T-helper 9 cell (primary cell): Measurements from ENCODE around the gene NES.

Experiments
- DNase-seq: peaks from one replicate; pipeline ENCODE4 v3.0.0-alpha.2; 2020

NES gene

DNA sequence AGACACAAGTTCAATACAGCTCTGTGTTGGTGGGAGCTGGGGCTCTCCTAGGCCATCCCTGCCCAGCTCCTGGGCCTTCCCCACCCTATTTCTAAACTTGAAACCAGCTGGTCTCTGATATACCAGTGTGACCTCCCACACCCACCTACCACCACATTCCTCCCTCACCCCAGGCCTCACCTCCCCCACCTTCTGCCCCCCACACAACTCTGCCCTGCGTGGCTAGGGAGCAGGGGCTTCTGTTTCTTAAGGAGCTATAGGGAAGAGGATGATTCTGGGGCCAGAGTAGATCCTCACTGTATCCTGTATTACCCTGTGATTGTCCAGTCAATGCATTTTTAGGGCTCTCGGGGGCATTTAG lies 16.5 kb downstream of the NES start:
- no peak for DNase-seq

DNA sequence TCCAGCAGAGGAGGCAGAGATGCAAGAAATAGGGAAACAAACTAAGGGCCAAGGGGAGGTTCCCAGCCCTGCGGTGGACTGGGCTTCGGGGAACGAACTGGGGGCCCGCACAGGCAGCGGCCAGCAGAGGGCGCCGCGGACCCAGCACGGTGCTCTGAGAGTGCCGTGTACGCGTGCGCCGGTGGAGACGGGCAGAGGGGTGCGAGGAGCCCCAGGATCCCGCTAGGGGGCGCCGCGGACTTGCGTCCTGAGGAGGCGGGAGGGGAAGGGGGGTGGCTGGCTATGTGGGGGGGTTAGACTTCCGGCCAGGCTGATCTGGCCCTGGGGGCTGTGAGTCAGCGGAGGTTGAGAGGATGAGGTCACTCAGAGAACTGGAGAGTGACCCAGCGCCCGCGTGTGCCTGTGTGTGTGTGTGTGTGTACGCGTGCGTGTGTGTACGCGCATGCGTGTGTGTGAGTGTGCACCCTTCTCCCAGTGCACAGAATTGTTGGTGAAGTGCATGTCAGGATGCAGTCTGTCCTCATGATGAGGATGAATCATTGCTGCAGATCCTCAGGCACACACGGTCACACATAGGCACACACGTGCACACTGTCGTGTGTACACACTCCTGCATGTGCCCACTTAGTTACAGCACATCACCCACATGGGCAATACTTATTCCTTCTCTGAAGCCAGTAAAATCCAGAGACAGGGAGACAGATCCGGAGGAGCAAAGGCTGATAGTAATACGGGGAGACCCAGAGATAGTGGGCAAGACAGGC lies 17.0 kb downstream of the NES start:
- DNase-seq: peak; percentile 89

DNA sequence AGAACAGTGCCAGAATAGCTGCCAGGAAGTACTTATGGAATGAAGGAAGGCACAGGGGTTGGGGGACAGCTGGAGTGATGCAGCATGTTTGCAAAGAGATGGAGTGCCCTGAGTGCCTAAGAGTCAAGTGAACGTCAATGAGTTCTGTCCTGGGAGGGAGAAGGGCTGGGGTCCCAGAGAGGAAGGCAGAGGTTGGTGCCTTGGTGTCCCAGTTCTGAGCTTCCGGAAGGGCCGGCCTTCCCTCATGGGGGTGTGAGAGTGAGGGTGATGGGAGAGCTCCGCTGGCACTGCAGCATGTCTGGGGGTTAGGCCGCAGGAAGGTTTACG lies 17.6 kb downstream of the NES start:
- no peak for DNase-seq

DNA sequence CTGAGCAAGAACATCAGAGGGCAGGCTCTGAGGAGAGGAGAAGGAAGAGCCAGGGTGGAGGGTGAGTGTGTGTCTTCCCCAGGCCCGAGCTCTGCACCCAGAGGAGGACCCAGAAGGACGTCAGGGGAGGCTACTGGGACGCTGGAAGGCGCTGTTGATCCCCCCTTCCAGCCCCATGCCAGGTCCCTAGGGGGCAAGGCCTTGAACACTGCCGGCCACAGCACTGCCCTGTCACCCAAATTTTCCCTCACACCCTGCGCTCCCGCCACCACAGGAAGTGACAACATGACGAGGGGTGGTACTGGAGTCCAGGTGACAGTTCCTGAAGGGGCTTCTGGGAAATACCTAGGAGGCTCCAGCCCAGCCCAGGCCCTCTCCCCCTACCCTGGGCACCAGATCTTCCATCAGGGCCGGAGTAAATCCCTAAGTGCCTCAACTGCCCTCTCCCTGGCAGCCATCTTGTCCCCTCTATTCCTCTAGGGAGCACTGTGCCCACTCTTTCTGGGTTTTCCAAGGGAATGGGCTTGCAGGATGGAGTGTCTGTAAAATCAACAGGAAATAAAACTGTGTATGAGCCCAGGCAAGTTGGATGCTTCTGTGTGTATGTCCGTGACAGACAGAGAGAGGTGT lies 18.1 kb downstream of the NES start:
- no peak for DNase-seq

DNA sequence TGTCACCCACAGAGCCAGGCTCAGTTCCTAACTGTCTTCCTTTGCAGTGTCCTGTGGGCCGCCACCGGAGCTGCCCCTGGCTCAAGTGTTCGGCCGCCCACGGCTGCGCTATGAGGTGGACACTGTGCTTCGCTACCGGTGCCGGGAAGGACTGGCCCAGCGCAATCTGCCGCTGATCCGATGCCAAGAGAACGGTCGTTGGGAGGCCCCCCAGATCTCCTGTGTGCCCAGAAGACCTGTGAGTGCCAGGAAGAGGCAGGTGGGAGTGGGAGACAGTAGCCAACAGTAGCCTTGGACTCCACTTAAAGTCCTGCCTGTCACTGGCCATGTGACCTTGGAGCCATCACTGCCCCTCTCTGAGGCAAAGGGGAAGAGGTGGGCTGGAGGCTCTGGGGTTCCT lies 18.7 kb downstream of the NES start:
- no peak for DNase-seq

DNA sequence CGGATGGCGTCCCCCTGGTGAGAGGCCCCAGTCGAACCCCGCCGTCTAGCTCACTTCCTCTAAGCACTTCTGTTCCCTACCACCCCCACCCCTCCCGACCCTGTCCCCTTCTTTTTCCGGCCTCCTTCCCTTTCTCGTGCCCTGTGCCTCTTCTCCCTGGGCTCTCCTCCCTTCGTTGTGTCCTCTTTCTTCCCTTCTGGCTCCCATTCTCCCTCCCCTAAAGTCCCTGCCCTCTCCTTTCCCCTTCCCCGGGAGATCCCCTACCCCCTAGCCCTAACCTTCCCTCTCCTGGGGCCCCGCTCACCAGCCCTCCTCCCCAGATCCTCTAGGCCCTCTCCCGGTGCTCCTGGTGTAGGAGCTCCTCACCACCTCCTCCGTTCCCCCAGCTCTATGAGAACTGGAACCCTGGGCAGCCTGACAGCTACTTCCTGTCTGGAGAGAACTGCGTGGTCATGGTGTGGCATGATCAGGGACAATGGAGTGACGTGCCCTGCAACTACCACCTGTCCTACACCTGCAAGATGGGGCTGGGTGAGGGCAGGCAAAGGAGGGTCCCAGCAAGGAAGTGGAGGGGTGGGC lies 19.4 kb downstream of the NES start:
- no peak for DNase-seq

DNA sequence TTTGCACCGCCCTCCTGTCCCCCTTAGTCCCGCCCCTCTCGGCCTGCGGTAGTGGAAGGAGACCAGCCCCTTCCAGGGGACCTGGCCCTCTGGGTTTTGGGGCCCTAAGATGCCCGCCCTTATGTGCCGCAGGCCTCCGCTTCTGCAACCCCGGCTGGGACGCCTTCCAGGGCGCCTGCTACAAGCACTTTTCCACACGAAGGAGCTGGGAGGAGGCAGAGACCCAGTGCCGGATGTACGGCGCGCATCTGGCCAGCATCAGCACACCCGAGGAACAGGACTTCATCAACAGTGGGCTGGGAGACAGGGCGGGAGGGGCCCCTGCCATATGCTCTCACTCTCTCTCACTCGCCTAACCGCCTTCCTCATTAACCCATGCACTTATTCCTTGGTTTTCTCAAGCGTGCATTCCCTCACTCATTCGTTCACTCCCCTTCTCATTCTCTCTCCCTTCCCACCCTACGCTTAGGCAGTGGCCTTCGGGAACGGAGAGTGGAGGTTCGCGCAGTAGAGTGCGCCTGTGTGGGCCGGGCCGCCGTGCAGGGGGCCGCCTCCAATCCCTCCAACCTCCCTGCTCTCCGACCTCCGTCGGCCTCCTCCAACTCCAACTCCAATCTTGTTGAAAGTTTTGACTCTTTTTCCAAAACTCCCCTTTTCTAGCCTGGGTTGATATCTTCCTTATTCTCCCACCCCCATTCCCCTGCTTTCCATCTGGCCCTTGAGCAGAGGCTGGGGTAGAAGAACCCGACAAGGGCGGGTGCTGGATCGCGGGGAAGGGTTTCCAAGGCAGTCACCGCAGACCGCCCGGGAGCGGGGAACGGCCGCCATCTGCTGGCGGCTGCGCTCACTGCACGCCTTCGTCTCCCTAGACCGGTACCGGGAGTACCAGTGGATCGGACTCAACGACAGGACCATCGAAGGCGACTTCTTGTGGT lies 20.1 kb downstream of the NES start:
- DNase-seq: peak; percentile 78

DNA sequence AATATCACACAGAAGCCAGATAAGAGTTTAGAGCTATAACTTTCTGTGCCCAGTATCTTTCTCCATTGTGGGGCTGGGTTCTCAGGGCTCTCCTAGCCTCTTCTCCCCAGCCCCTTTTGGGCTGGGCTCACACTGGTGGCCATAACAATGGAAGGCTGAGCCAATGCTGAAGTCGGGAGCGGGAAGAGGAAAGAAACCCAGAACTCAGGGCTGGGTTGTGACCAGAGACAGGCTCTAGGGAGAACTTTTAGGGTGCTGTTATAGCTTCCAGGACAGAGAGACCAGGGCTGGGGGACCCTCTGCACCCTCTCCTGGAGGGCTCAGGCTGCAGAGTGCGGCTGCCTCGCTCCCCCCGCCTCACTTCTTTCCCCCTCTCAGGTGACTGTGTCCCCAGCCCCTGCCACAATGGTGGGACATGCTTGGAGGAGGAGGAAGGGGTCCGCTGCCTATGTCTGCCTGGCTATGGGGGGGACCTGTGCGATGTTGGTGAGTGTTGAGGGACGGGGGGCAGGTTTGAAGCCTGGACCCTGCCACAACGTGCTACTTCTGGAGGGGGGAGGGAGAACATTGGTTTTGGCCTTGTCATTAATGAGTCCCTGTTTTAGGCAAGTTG lies 21.2 kb downstream of the NES start:
- DNase-seq: no peak

DNA sequence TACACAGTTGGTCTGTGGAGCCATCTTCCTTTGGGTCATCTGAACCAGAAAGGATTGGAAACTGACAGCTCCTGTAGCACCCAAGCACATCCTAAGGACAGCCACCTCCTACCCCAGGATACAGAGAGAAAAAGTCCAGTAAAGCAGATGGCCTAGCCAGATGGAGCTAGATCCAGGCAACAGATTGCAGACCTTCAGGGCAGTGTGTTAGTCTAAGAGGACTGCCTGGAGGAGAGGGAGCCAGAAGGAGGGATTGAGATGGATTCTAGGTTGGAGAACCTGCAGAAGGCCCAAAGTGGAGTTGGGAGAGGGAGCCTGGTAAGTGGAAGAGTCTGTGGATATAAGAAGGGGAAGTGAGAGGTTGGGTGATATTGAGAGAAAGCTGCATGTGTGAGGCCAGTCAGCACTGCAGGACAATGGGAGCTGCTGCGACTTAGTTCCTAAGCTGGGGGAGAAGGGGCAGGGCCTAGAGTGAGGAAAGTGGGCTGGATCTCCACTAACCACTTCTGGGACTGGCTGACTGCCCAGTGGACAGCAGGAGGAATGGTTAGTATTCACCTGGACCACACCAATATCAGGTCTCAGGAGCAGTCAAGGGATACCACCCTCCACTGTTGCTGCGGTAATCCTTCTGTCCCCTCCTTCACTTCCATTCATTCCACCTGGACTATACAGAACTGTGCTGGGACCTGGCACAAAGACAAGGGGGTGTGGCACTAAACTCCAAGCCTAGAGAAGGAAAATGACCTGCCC lies 21.9 kb downstream of the NES start:
- DNase-seq: no peak

DNA sequence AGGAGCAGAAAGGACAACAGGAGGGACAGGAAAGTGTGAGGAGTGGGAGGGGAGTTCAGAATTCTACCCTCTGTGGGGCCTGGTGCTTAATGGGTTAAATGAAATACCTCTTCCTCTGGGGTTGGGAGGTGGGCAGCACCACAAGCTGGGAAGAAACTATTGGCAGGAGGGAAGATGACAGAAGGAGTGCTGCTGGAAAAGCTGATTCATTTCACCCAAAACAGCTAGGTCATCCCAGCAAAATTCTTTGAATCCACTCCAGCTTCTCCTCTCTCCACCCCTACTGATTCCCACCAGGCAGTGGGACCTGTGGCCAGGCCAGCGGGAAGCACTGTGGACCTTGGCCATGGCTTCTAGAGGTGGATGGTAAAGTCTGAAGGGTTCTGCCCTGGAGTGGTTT lies 22.5 kb downstream of the NES start:
- no peak for DNase-seq

DNA sequence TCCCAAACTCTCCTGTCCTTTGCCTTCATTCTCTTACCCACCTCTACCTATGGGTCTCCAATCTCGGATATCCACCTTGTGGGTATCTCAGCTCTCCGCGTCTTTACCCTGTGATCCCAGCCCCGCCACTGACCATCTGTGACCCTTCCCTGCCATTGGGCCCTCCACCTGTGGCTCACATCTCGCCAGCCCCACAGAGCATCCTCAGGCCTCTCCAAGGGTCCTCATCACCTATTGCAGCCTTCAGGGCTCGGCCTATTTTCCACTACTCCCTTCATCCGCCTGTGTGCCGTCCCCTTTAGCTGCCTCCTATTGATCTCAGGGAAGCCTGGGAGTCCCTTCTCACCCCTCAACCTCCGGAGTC lies 24.2 kb downstream of the NES start:
- no peak for DNase-seq

DNA sequence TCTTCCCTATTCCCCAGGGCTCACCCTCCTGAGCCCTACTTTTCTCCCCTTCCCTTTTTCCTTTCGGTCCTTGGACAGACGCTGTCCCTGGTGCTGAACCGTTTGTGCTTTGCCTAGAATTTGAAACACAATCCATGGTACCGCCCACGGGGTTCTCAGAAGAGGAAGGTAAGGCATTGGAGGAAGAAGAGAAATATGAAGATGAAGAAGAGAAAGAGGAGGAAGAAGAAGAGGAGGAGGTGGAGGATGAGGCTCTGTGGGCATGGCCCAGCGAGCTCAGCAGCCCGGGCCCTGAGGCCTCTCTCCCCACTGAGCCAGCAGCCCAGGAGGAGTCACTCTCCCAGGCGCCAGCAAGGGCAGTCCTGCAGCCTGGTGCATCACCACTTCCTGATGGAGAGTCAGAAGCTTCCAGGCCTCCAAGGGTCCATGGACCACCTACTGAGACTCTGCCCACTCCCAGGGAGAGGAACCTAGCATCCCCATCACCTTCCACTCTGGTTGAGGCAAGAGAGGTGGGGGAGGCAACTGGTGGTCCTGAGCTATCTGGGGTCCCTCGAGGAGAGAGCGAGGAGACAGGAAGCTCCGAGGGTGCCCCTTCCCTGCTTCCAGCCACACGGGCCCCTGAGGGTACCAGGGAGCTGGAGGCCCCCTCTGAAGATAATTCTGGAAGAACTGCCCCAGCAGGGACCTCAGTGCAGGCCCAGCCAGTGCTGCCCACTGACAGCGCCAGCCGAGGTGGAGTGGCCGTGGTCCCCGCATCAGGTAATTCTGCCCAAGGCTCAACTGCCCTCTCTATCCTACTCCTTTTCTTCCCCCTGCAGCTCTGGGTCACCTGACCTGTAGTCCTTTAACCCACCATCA lies 24.8 kb downstream of the NES start:
- no peak for DNase-seq

DNA sequence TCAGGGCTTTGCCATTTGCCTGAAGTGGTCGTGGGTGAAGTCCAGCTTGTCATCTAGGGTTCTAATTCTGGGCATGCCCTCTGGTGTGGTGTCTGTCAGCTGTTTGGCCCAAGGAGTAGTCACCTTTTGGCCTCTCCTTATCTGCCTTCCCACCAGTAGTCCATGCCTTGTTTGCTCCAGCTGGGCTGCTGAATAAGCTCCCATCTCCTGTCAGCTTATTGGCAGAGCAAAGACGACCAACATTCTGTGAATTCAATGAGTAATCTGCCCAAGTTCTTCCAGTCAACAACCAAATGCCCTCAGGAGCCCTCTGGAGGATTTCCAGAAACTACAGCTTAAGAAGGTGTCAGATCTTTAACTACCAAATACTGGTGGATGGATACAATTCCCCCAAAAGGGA lies 28.3 kb downstream of the NES start:
- DNase-seq: no peak

DNA sequence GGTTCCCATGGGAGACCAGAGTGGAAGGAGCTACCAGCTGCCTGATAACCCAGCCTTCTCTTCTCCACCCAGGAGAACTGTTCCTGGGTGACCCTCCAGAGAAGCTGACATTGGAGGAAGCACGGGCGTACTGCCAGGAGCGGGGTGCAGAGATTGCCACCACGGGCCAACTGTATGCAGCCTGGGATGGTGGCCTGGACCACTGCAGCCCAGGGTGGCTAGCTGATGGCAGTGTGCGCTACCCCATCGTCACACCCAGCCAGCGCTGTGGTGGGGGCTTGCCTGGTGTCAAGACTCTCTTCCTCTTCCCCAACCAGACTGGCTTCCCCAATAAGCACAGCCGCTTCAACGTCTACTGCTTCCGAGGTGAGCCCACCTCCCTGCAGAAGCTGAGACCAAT lies 28.7 kb downstream of the NES start:
- no peak for DNase-seq

DNA sequence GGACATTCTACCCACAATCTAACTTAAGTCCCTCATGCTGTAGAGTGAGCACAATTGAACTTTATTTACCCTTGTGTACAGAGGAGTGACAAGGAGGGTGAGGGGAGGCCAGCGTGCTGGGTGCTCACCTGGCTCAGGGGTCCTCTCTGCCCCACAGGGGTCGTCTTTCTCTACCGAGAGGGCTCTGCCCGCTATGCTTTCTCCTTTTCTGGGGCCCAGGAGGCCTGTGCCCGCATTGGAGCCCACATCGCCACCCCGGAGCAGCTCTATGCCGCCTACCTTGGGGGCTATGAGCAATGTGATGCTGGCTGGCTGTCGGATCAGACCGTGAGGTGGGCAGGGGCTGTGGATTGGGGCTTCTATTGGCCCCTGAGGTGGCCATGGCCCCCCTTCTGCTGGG lies 29.9 kb downstream of the NES start:
- DNase-seq: no peak

DNA sequence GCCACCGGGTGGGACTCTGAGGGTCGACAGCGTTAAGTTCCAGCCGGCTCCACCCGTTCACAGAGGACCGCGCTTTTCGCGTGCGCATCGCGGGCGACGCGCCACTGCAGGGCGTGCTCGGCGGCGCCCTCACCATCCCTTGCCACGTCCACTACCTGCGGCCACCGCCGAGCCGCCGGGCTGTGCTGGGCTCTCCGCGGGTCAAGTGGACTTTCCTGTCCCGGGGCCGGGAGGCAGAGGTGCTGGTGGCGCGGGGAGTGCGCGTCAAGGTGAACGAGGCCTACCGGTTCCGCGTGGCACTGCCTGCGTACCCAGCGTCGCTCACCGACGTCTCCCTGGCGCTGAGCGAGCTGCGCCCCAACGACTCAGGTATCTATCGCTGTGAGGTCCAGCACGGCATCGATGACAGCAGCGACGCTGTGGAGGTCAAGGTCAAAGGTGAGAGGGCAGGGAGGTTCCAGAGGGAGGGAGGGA lies 30.4 kb downstream of the NES start:
- DNase-seq: no peak

DNA sequence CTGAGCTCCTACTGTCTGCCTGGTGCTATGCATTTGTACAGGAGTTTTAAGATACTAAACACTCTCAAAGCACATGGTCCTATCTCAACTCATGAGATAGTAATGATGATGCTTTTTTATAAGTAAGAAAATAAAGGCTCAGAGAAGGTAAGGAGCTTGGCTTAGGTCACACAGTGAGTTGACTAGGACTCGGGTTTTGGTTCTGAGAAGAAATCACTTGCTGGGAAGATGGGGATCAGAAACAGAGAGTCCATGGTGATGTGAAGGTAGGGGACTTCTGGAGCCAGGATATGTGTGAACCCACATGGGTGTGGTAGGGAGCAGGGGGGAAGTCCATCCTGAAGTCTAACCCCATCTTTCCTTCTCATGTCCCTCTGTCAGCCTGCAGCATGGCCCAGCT lies 31.5 kb downstream of the NES start:
- no peak for DNase-seq

DNA sequence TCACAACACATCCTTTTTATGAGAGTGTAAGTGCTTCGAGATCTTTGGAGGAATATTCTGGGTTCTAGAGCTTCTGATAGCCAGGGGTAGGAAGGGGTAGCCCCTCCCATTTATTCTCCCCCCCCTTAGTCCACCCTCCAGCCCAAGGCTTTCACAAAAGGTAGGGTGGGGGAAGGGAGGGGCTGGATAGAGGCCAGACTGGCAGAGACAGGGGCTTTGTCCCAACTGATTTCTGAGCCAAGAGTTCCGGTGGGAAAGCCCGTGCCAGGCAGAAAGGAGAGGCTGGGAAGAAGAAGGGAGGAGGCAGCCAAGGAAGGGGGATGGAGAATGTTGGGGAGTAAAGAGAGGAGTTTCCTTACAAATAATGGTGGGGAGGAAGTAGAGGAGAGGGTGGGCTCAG lies 32.2 kb downstream of the NES start:
- DNase-seq: no peak

DNA sequence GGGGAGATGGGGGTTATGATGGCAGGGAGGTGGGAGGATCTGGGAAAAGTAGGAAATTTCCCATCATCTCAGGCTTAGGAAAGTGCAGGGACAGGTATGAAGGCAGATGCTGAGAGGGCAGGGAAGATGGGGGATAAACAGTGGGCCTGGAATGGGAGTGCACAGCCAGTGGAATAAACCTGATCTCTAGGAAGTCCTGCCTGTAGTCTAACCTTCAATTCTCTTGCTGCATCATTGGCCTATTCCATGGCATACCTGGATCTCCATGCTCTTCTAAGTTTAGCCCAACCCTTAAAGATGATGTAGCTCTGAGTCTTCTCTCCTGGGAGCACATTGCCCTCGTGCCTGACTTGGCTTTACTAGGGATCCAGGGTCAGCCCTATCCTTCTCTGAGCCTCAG lies 32.6 kb downstream of the NES start:
- no peak for DNase-seq

DNA sequence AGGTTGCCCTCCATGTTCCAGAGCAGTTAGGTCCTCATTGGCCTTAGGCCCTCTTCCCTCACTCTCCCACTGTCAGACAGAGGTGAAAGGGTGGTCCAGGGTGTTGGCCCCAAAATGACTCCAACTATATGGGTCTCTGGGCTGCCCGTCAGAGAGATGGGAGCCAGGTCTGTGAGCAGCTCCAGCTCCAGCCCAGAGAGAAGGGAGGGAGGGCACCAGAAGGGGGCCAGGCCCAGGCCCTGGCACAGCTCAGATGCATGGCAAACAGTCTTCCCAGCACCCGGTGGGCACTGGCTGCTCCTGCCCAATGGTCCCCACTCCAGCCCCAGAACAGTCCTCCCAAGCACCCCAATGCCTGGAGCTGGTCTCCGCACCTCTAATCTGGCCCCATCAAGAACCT lies 33.1 kb downstream of the NES start:
- no peak for DNase-seq

DNA sequence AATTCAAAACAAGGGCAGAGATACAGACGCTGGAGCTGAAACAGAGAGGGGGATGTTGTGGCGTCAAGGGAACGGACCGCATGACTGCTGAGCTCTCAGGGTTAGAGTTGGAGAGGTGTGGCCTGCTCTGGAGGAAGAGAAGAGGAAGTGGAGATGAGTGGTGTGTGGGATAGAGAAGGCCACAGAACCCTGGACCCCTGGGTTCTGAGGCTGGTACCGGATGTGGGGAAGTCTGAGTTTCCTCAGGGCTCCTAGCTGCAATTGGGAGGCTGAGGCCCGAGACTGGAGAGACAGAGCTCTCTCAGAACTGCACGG lies 33.5 kb downstream of the NES start:
- DNase-seq: no peak
